Spinal cord (tissue), 10 donors: ENCODE measurements around the gene ERP44. TPM values are rescaled to one million over a fixed set of nuclear protein-coding genes. Genes with fewer than 3 reads are reported as not detected.
"Not testable (repeated sequence)": the region's sequence is repeated elsewhere in the genome, so short reads cannot be mapped to it uniquely, and the experiment has no call there.

Experiments used
- DNase-seq, 6 donors: peaks; one replicate each; pipeline versions ENCODE4 v3.0.0 to v3.0.0-alpha.2; 2013 to 2015; ENCODE audit warnings: low spot score in 6 of 6, low read depth in 4 of 6
- H3K27ac ChIP-seq: one replicate; pipeline ENCODE4 v1.5.1; 2013; ENCODE audit warnings: low read depth, low read length, control low read depth
- H3K27me3 ChIP-seq: one replicate; pipeline ENCODE4 v1.6.1; 2013; ENCODE audit warnings: low read length; ENCODE audit not compliant: control insufficient read depth, insufficient read depth
- H3K36me3 ChIP-seq: one replicate; pipeline ENCODE4 v1.6.1; 2013; ENCODE audit warnings: low read length; ENCODE audit not compliant: control insufficient read depth, insufficient read depth
- H3K4me1 ChIP-seq: one replicate; pipeline ENCODE4 v1.6.1; 2013; ENCODE audit warnings: low read length; ENCODE audit not compliant: control insufficient read depth, insufficient read depth
- H3K4me3 ChIP-seq: one replicate; pipeline ENCODE4 v1.5.1; 2013; ENCODE audit warnings: low read depth, low read length, control low read depth
- H3K9me3 ChIP-seq: one replicate; pipeline ENCODE4 v1.6.1; 2013; ENCODE audit warnings: low read length; ENCODE audit not compliant: control insufficient read depth, insufficient read depth
- WGBS: methylation state at CpG from one replicate; pipeline ENCODE4 v1.1.5; 2013; ENCODE audit warnings: missing lambda C conversion rate; ENCODE audit not compliant: insufficient coverage; 5-methylcytosine and 5-hydroxymethylcytosine counted together
- polyA plus RNA-seq, 2 donors: library from polyadenylated mRNA; unstranded; fragments of 120-200 nt; gene quantifications; one replicate each; pipeline ENCODE4 v1.2.1, GENCODE V29; 2013; ENCODE audit not compliant: insufficient read length in 2 of 2
- total RNA-seq, 2 donors: library from RNA; depleted of rRNA in 1 of 2; stranded (reverse); fragments of 120-200 nt in 1 of 2; fragments of >200 nt in 1 of 2; gene quantifications; one replicate each; pipeline versions ENCODE4 v1.2.3 to v1.2.4, GENCODE V29; 2013 to 2014
- donor health status: healthy.

Gene ERP44
- total and polyA plus RNA-seq, 4 donors: 20.4 to 25.6 (median 23.3) TPM

GRCh38 chr9:100105861-100106260, 7.1 kb upstream of the ERP44 start:
- Histone ChIP-seq H3K4me3 (no peak overlapping the region), H3K36me3 (no peaks in the 10 kb centered on the region)
- WGBS: 0% methylated on average over 1 of the region's 1 CpG

GRCh38 chr9:100104314-100104713, 5.5 kb upstream of the ERP44 start:
- no peak overlapping the region for H3K27ac ChIP-seq

More at GRCh38 chr9:100105861-100106260, 7.1 kb upstream of the ERP44 start:
- DNase-seq: no peak
- Histone ChIP-seq H3K27ac (no peak overlapping the region), H3K9me3 (no peaks in the 10 kb centered on the region), H3K27me3 (no peaks in the 10 kb centered on the region), H3K4me1 (no peaks in the 10 kb centered on the region)

GRCh38 chr9:100101608-100102007, 2.8 kb upstream of the ERP44 start:
- Histone ChIP-seq H3K4me1 (peaks cover 7% of the 10 kb centered on the region), H3K9me3 (no peaks in the 10 kb centered on the region), H3K27ac (no peak overlapping the region), H3K4me3 (no peak overlapping the region), H3K27me3 (no peaks in the 10 kb centered on the region), H3K36me3 (no peaks in the 10 kb centered on the region)
- no peak for DNase-seq
- 100% methylated on average over 1 of the region's 6 CpGs for WGBS

More at GRCh38 chr9:100104314-100104713, 5.5 kb upstream of the ERP44 start:
- WGBS: 90% methylated on average over 2 of the region's 4 CpGs
- Histone ChIP-seq H3K27me3 (no peaks in the 10 kb centered on the region), H3K36me3 (no peaks in the 10 kb centered on the region), H3K4me1 (no peaks in the 10 kb centered on the region), H3K9me3 (no peaks in the 10 kb centered on the region), H3K4me3 (no peak overlapping the region)
- DNase-seq: no peak

GRCh38 chr9:100100146-100100667, 1.4 kb upstream of the ERP44 start:
- Histone ChIP-seq H3K4me3 (peak overlapping the region; percentile 92), H3K27ac (peak overlapping the region; percentile 95), H3K27me3 (no peaks in the 10 kb centered on the region), H3K36me3 (no peaks in the 10 kb centered on the region), H3K9me3 (no peaks in the 10 kb centered on the region), H3K4me1 (peaks cover 7% of the 10 kb centered on the region)
- no peak for DNase-seq
- WGBS: no CpG with 5 or more reads among the region's 2 CpGs

- WGBS: 6% methylated on average over 9 of the region's 10 CpGs
- Histone ChIP-seq H3K4me3 (peak overlapping the region; percentile 92), H3K9me3 (no peaks in the 10 kb centered on the region), H3K36me3 (no peaks in the 10 kb centered on the region), H3K4me1 (peaks cover 7% of the 10 kb centered on the region), H3K27ac (peak overlapping the region; percentile 95), H3K27me3 (no peaks in the 10 kb centered on the region)
- peak in 1 of 6 donors; percentile 38 for DNase-seq
These were observed 882 bp upstream of the ERP44 start for GRCh38 chr9:100099722-100100042.

- no peaks in the 10 kb centered on the region for H3K36me3 ChIP-seq
- no peaks in the 10 kb centered on the region for H3K27me3 ChIP-seq
- 2% methylated on average over 18 of the region's 37 CpGs for WGBS
- DNase-seq: peak in 3 of 6 donors; percentile 9 to 53 (median 44)
- peak overlapping the region; percentile 92 for H3K4me3 ChIP-seq
- peak overlapping the region; percentile 89 for H3K27ac ChIP-seq
- no peaks in the 10 kb centered on the region for H3K9me3 ChIP-seq
- H3K4me1 ChIP-seq: peaks cover 7% of the 10 kb centered on the region
These were observed 534 bp downstream of the ERP44 start for GRCh38 chr9:100098046-100098886.

GRCh38 chr9:100096378-100096916, 2.4 kb downstream of the ERP44 start:
- no peak overlapping the region for H3K27ac ChIP-seq
- no peaks in the 10 kb centered on the region for H3K27me3 ChIP-seq
- H3K9me3 ChIP-seq: no peaks in the 10 kb centered on the region
- WGBS: 86% methylated on average over 2 of the region's 3 CpGs
- no peak overlapping the region for H3K4me3 ChIP-seq
- H3K4me1 ChIP-seq: peaks cover 7% of the 10 kb centered on the region
- H3K36me3 ChIP-seq: no peaks in the 10 kb centered on the region
- no peak for DNase-seq

GRCh38 chr9:100094411-100094810, 4.4 kb downstream of the ERP44 start:
- not testable (repeated sequence) for H3K36me3 ChIP-seq, H3K27me3 ChIP-seq
- no CpG with 5 or more reads among the region's 2 CpGs for WGBS

GRCh38 chr9:100092066-100092465, 6.7 kb downstream of the ERP44 start:
- H3K4me1 ChIP-seq: no peaks in the 10 kb centered on the region
- H3K27ac ChIP-seq: no peak overlapping the region
- no peaks in the 10 kb centered on the region for H3K27me3 ChIP-seq
- WGBS: no CpG with 5 or more reads among the region's 1 CpG
- H3K9me3 ChIP-seq: no peaks in the 10 kb centered on the region
- H3K4me3 ChIP-seq: no peak overlapping the region
- DNase-seq: no peak
- no peaks in the 10 kb centered on the region for H3K36me3 ChIP-seq

More at GRCh38 chr9:100094411-100094810, 4.4 kb downstream of the ERP44 start:
- not testable (repeated sequence) for H3K27ac ChIP-seq, H3K4me3 ChIP-seq, H3K4me1 ChIP-seq, H3K9me3 ChIP-seq, DNase-seq

GRCh38 chr9:100091650-100092049, 7.2 kb downstream of the ERP44 start:
- no peak overlapping the region for H3K27ac ChIP-seq
- H3K4me1 ChIP-seq: no peaks in the 10 kb centered on the region
- WGBS: no CpG with 5 or more reads among the region's 1 CpG
- H3K27me3 ChIP-seq: no peaks in the 10 kb centered on the region
- no peaks in the 10 kb centered on the region for H3K9me3 ChIP-seq
- H3K4me3 ChIP-seq: no peak overlapping the region
- H3K36me3 ChIP-seq: no peaks in the 10 kb centered on the region
- DNase-seq: no peak
